NCI-H345 (cell line): ENCODE data around the gene CKAP2L.
"Not testable (repeated sequence)": the region's sequence is repeated elsewhere in the genome, so short reads cannot be mapped to it uniquely, and the experiment has no call there.

Experiments
- DNase-seq: peaks from one replicate; lab custom pipeline; 2025; lab: John Stamatoyannopoulos, UW

The CKAP2L gene

DNA sequence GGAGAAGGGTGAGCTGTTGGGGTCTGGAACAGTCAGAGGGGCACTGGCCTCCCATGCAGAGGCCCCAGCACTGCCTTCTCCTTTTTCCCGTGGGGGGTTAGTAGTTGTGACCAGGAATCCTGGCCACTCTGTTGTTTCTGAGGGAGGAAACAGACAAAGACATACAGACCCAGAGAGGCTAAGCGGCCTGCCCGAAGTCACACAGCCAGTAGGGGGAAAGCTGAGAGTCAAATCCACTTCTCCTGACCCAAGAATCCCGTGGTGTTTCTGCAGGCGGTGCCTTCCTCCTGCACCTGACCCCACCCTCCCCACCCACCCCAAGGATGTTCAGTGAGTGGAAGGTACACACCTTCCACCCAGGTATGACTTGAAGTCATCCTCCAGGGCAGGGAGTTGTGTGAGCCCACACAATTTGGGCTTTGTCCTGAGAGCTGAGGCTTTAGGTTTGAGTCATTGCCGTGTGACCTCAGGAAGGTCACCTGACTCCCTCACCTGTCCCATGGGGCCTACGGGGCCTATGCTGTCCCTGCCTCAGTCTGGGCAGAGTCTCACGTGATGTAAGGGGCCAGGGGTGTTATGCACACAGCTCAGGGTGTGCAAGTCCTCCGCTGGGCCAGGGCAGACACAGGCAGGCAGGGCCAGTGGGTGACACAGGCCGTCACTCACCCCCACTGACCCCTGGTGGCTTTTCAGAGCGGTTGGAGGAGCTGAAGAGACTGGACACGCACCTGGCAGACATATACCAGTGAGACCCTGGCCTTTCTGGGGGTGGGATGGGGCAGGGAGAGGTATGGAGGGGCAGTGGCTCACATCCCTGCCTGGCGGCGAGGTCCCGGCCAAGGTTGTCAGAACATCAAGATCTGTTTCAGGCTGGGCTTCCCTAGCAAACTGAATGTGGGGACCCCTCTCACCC is 38.6 kb downstream of the CKAP2L start:
- no peak for DNase-seq

DNA sequence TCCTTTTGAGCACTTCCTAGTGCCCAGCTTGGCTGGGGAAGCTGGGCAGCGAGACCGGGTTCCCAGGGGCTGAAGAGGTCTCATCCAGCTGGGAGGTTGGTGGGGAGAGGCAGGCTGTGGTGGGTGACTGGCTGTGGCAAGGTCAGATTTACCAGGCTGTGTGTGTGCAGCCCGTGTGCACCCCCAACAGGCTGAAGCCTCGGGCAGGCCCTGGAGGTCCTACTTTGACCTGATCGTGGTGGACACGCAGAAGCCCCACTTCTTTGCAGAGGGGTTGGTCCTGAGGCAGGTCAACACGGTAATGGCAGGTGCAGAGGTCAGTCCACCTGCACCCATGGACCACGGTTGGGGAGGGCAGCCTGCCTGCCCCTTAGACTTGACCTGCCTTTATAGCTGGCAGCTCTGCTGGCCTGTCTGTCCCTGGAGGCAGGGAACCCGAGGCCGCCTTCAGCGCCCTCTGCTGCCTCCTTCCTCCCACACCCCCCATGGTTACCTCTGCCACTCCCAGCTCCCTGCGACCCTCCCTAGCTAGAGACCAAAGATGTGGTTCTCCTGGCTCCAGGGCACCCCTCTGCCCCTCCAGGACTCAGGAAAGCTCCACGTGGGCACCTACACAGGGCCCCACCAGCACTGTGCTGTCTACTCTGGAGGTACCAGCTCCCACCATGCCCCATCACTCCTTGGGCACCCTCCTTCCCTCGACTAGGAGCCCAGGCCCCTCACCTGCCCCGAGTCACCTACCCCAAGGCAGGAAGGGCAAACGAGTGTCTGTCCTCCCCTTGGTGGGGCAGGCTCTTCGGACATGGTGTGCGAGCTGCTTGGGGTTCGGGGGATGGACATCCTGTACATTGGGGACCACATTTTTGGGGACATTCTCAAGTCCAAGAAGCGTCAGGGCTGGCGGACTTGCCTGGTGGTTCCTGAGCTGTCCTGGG is 39.6 kb downstream of the CKAP2L start:
- DNase-seq, result no peak

DNA sequence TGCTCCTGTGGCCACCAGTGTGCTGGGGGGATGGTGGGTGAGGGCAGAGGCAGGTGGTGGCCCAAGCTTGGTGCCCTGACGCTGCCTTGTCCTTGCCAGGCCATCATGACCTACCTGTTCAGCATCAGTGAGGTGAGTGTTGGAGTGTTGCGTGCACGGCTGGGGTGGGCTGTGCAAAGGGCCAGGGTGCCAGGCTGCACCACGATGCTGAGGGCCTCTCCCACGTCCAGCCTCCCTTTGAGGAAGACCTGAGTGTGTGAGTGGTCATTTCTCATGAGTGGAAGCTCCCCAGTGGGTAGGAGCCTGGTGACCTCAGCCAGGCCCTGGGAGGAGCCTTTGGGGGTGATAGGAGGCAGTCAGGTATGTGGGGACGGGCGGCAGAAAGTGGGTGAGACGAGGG is 40.4 kb downstream of the CKAP2L start:
- no peak for DNase-seq

DNA sequence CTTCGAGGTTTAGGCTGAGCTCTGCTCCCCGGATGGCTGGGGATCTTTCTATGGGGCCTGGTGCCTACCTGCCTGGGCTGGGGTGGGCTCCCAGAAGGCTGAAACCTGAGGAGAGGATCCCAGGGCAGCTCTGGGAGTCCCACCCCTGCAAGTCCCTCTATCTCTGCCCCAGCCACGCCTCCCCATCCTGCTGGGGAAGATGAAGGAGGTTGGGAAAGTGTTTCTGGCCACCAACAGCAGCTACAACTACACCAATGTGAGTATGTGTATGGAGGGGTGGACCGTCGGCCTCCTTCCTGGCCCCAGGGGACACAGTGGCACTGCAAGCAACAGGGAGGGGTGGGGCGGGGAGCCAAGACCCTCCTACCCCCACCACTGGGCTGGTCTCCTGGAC is 40.9 kb downstream of the CKAP2L start:
- no peak for DNase-seq

DNA sequence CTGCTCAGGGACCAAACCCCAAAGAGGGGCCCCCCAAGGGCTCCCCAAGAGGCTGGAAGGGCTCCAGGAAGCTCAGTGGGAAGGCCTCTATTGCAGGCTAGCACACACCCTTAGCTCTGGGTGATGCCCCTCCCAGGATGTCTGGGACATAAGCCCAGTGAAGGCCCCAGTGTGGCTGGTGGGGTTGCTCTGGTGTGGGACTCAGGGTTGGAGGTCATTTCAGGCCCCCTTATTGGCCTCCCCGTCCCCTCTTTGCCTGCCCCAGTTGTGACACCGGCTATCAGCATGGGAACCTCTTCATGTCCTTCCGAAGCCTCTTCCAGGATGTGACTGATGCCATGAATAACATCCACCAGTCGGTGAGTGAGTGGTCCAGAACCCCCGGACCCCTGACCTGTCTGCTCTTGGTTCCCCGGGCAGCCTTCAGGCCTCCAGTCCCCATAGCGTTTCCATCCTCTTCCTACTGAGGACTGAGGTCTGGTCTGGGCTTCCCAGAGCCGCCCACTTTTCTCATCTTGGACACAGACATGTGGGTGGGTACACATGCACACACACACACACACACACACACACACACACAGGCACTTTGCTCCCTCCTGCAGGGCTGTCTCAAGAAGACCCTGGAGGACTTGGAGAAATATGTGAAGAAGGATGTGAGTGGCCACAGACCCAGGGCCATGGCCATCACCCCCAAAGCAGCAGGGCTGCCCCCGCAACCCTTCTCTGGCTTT is 41.4 kb downstream of the CKAP2L start:
- no peak for DNase-seq

DNA sequence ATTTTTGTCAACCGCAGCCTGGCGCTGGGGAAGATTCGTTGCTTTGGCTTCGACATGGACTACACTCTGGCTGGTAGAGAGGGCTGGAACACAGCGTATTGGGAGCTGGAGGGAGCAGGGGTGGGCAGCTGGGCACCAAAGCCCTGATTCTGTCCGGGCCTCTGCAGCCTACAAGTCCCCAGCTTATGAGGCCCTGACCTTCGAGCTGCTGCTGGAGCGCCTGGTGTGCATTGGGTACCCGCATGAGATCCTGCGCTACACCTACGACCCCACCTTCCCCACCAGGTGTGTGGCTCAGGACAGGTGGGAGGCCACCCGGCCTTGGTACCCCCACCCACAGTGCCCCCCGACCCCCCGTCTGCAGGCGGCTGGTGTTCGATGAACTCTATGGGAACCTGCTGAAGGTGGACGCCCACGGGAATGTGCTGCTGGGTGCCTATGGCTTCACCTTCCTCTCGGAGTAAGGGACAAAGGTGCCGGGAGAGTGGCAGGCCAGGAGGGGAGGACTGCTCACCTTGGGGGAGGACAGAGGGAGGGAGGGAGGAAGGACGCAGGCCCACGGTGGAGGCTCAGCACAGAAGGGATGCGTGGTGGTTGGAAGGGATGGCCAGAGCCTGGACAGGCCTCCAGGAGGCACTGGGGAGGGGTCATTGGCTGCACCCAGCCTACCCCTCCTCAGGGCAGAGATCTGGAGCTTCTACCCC is 42.4 kb downstream of the CKAP2L start:
- DNase-seq, result no peak

DNA sequence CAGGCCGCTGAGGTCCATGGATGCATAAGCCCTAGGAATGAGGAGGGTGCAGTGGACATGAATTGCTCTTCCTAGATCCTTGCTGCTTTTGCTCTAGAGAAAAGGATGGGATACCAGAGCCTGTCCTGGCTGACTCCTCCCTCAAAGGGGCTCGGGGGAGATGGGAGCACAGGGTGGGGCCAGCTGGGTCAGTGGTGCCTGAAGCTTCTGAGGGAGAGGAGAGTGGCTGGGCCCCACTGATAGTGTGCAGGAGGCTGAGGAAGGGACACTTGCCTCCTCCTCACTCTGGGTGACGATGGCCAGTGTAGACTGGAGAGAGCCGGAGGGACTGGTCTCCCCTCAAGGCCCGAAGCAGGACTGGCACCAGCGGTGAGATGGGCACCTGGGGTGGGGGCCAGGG is 43.6 kb downstream of the CKAP2L start, which contains the start of gene NT5DC4:
Gene NT5DC4 (plus strand): TSS at position 236 of the 400 bp plus-strand sequence. CDS start 60 bp downstream, at position 296.
- DNase-seq, result no peak

DNA sequence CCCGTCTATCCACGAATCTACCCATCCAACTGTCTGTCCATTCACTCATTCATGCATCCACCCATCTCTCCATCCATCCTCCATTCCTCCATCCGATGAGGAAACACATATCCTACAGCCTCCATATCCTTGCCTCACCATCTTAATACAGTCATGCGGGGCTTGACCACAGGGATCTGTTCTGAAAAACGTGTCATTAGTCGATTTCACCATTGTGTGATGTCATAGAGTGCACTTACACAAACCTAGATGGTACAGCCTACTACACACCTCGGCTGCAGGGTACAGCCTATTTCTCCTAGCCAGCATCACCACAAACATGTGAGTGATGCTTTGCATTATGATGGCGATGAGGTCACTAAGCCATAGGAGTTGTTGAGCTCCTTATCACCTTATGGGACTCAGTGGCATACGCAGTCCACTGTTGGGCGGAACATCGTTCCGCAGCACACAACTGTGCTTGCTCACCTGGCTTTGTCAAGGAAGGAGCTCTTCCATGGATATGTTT is 45.5 kb downstream of the CKAP2L start:
- DNase-seq, result no peak

DNA sequence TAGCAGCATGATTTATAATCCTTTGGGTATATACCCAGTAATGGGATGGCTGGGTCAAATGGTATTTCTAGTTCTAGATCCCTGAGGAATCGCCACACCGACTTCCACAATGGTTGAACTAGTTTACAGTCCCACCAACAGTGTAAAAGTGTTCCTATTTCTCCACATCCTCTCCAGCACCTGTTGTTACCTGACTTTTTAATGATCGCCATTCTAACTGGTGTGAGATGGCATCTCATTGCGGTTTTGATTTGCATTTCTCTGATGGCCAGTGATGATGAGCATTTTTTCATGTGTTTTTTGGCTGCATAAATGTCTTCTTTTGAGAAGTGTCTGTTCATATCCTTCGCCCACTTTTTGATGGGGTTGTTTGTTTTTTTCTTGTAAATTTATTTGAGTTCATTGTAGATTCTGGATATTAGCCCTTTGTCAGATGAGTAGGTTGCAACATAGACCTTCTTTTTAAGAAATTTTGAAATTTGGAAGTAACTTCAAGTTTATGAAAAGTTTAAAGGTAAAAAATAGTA is 47.5 kb downstream of the CKAP2L start:
- DNase-seq, result not testable (repeated sequence)

DNA sequence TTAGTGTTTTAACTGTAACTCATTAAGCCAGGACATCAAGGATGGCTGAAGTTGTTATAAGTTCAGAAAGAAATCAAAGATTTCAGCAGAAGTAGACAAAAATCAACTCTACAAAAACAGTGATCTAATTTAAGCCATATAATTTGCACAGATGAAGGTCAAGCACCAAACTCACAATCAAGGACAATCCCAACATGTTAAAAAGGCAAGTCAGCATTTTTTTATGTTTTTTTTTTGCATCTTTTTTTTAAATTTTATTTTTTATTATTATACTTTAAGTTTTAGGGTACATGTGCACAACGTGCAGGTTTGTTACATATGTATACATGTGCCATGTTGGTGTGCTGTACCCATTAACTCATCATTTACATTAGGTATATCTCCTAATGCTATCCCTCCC is 48.3 kb downstream of the CKAP2L start:
- not testable (repeated sequence) for DNase-seq

DNA sequence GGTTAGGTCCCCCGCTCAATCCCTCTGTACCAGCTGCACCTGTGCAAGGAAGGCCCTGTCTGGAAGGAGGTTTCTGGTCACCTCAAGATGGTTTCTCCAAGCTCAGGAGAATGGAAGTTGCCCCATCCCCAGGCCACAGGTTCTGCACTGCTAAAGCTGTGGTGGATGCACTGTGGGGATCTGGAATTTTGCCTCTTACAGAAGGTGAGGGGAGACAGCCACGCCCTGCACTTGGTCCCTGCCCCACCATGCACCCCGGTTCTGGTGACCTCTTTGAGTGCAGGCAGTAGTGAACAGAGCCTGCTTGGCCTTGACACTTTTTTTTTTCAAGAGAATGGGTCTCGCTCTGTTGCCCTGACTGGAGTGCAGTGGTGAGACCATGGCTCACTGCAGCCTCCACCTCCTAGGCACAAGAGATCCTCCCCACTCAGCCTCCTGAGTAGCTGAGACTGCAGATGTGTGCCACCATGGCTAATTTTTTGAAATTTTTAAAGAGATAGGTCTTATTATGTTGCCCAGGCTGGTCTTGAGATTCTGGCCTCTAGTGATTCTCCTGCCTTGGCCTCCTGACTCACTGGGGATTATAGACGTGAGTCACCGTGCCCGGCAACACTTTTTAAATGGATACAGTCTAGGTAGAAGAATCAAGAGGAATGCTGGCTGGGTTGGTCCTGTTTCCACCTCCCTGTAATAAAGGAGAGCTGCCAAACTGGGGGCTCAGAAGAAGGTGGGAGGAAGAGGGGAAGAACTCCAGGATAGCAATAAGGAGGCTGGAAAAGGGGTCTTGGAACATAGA is 49.4 kb downstream of the CKAP2L start:
- no peak for DNase-seq

DNA sequence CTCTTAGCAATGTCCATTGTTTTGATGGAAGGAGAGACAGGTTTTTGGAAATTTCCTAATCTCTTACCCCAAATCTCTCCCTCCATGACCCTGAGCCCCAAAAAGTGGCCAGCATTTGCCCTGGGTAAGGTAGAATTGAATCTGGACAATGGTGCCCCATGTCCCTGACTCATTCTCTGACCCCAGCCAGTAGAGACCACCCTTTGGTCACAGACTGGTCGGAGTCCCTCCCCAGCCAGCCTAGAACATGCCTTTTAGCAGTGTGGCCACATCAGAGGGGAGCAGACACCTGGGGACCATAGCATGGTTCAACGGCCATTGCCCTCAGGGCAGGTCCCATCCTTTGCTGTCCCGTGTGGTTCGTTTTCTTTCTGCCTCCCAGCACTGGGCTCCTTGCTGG is 50.1 kb downstream of the CKAP2L start:
- no peak for DNase-seq

DNA sequence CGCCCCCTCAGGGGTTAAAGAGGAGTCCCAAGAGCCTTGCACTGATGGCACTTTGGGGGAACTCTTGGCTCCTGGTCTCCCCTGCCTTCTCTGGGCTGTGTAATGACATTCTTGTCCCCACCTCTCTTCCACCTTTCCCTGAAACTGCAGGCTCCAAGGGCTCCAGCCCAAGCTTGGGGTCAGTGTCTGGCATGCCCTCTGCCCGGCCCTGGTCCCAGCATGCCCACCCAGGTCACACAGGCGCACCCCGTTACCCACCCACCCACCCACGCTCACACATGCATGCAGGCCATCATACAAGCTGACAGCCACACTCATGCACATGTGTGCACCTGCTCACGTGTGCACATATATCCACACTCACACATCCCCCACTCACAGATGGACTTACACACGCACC is 50.5 kb downstream of the CKAP2L start:
- DNase-seq, result no peak

DNA sequence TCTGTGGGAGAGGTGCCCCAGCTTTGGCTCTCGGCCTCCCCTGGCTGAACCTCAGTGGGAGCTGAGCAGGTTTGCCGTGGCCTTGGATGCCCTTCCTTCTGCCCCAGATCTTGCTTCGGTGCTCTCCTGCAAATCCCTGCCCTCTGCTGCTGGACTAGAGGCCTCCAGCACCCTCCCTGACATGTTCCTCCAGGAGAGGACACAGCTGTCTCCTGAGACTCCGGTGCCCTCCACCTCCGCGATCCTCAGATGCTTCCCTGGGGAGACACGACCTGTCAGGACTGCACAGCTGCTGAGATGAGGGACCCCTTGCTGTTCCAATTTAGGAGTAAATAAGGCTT is 50.9 kb downstream of the CKAP2L start:
- DNase-seq, result no peak

DNA sequence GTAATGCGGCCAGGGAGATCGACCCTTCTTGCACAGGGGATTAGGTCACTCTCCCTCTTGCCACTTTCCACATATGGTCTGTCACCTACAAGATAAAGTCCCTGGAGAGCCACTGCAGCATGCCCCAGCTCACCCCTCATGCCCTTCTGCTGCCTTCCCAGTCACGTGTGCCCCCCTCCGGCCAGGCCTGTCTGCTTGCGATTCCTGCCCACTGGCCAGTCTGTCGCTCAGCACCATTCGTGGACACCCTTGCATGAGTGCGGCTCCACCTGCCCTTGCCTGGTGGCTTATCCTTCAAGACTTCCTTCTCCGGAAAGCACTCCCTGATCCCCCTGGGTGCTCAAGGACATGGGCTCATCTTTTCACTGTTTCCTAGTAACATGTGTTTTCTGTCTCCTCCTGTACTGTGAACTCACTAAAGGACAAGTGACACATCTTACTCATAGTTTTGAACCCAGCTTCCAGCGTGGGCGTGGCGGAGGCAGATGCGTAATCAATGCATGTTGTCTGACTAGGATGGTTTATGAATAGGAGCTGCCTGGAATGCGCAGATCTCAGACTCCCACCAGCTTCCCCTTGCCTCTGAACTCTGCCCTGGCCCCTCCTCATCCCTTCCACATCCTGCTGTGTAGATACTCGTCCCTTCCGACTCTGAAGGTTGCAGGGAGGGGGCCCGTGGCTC is 51.4 kb downstream of the CKAP2L start:
- no peak for DNase-seq

DNA sequence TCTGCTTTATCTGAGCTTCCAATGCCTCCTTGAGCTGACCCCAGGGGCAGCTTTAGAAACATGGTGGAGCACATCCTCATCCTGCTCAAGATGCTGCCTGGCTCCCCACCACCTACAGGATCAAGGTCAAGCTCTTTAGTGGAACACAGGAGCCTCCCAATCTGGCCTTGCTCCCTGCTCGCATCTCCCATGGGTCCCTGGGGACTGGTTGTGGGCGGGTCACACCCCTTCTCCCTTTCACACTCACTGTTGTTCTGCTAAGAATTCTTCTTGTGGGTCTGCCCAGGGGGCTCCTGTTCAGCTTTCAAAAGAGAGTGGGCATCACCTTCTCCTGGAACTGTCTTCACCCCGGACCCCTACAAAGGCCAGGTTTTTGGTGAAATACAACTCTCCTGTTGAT is 51.9 kb downstream of the CKAP2L start:
- DNase-seq, result no peak

DNA sequence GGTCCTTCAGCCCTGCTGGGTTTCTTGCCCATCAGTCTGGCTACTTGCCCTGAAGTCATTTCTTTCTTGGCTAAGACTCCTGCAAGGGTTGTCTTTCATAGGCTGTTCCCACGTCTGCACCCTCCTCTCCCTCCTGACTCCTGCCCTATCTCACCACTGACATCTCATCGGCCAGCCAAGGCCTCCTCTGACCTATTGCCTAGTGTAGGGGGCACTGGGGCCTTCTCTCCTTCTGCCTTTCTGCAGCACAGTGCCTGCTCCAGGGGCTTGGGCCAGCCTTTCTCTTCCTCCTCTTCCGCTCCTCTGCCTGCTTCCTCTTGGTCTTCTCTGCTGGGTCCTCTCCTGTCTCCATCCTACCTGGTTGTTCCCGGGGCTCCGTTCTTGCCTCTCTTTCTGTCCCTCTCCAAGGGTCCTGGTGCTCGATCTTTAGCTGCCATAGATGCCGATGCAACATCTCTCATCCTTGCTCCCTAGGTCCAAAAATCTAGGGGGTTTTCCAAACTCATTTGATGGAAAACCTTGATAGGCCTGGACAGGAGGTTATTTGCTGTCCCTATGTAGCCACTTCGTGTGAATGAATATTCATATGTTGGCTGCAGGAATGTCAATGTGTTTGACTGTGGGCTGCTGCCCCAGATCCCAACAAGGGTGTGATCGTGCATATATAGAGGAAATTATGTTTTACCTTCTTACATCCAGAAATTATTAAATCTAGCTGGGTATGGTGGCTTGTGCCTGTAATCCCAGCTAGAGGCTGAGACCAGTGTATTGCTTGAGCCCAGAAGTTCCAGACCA is 53.3 kb downstream of the CKAP2L start:
- DNase-seq, result no peak

DNA sequence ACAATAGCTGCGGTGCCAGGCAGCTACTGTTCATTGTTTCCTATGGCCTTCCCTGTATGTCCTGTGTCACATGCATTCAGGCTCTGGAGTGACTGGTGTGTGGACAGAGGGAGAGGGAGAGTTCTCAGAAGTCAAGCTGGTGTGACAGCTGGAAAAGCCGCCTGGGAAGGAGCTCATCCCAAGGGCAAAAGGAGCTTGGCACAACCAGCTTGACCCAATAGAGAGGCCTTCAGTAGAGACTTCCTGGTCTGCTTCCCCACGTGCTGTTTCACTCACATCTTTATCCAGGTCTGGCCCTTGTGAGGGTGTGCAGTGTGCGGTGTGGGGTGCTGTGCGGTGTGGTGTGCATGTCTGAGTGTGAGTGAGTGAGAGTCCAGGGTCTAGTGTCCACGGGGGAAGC is 54.7 kb downstream of the CKAP2L start:
- no peak for DNase-seq

DNA sequence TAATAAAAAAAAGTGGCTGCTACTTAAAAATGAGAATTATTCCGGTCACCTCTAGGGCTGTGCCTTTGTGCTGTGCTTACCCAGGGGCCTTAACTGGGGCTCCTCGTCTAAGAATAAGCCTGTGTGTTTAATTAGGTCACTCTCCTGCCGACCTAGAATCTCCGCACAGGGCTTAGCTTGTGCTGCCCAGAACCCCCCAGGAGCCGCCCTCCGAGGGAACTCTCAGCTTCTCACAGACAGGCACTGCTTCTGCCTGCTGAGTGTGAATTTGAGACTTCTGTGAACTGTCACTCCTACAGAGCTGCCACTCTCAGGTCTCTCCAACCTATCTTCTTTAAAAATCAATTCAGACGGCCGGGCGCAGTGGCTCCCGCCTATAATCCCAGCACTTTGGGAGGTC is 55.4 kb downstream of the CKAP2L start:
- DNase-seq, result no peak
